Testis (tissue), 2 donors: ENCODE results near the gene RAB21.

Experiments
- POLR2A ChIP-seq: fragments of 450-650 bp; IDR thresholded peaks from one replicate; pipeline ENCODE4 v1.6.1; 2017; ENCODE audit warnings: antibody characterized with exemption, mild to moderate bottlenecking, moderate library complexity
- TF ChIP-seq, protein P1 (sequence below), 3 experiments: fragments of 450-650 bp in 2 of 3; fragments of 200-600 bp in 1 of 3; sonication (generic) in 1 of 3; IDR thresholded peaks; one replicate each; pipeline ENCODE4 v1.5.1; 2016 to 2019; ENCODE audit warnings: antibody characterized with exemption in 3 of 3, mild to moderate bottlenecking in 2 of 3, moderate library complexity in 1 of 3

DNA sequence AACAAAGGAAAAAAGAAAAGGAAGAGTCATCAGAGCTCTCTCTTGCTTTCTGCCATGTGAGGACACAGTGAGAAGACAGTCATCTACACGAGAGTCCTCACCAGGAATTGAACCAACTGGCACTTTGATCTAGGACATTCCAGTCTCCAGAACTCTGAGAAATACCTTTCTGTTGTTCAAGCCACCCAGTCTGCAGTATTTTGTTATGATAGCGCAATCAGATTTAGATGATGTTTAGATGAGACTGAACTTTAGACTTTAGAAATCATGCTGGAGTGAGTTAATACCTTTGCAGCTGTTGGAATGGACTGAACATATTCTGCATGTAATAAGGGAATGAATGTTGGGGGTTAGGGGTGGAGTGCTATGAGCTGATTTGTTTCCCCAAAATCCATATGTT lies 28.1 kb upstream of the RAB21 start:
- TF ChIP-seq, protein P1, sequence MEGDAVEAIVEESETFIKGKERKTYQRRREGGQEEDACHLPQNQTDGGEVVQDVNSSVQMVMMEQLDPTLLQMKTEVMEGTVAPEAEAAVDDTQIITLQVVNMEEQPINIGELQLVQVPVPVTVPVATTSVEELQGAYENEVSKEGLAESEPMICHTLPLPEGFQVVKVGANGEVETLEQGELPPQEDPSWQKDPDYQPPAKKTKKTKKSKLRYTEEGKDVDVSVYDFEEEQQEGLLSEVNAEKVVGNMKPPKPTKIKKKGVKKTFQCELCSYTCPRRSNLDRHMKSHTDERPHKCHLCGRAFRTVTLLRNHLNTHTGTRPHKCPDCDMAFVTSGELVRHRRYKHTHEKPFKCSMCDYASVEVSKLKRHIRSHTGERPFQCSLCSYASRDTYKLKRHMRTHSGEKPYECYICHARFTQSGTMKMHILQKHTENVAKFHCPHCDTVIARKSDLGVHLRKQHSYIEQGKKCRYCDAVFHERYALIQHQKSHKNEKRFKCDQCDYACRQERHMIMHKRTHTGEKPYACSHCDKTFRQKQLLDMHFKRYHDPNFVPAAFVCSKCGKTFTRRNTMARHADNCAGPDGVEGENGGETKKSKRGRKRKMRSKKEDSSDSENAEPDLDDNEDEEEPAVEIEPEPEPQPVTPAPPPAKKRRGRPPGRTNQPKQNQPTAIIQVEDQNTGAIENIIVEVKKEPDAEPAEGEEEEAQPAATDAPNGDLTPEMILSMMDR (IDR thresholded peaks at IDR 0.05) = no peak
- no peak for TF ChIP-seq POLR2A
